Stimulated activated CD8-positive, alpha-beta memory T cell treated with anti-CD3 and anti-CD28 coated beads, Interleukin-7, amount 100 ng/mL, for 48 hours (primary cell): ENCODE results near the gene EPHA3.

Experiments
- DNase-seq, 2 donors: peaks; one replicate each; pipeline ENCODE4 v3.0.0-alpha.2; 2020; ENCODE audit warnings: low read depth in 1 of 2; ENCODE audit errors: extremely low read depth in 1 of 2

The EPHA3 gene

DNA sequence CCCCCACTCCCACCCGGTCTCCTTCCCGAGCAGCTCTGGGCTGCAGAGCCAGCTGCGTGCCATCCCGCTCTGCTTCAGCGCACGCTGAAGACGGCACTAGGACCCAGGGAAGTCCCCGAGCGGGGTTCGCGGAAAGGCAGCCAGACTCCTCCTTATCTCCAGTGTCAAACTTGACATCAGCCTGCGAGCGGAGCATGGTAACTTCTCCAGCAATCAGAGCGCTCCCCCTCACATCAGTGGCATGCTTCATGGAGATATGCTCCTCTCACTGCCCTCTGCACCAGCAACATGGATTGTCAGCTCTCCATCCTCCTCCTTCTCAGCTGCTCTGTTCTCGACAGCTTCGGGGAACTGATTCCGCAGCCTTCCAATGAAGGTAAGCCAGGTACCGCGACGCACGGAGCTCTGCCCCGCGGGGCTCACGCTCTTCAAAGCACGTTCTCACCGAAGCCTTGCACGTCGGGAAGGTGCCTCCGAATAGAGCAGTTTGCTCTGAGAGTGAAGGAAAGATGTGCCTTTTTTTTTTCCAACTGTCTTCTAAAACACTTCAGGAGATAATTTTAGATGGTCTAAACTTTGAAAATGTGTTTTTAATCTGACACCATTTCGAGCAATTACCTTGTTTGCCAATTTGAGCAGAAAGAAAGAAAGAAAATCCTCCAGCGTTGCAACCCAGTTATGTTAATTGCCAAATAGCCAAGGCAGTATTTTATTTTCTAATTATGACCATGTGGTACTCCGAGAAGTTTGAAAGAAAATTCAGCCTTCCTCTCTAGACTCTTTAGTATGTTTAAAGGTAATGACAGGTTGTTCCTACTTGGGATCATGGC is at the start of gene EPHA3:
Gene EPHA3, plus strand, starts transcription at position 161 of the 830 bp plus-strand sequence. Its CDS starts 128 bp downstream, at position 289.
- DNase-seq, result no peak

DNA sequence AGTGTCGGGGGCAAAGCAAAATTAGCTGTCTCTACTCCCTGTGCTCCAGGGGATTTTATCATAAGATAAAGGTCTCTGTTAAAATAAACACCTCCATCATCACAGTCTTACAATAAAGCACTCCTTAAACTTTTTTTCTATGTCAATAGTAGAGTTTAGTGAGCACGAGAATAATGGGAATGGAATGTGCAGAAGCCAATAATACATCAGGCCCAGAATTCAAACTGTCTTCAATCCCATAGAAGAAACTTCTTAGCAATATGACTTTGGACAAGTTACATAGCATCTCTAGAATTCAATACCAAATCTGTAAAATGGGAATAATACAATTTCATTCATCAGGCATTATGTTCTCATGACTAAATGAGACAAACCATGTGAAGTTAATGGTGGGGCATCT is 49.0 kb upstream of the EPHA3 start:
- no peak for DNase-seq

DNA sequence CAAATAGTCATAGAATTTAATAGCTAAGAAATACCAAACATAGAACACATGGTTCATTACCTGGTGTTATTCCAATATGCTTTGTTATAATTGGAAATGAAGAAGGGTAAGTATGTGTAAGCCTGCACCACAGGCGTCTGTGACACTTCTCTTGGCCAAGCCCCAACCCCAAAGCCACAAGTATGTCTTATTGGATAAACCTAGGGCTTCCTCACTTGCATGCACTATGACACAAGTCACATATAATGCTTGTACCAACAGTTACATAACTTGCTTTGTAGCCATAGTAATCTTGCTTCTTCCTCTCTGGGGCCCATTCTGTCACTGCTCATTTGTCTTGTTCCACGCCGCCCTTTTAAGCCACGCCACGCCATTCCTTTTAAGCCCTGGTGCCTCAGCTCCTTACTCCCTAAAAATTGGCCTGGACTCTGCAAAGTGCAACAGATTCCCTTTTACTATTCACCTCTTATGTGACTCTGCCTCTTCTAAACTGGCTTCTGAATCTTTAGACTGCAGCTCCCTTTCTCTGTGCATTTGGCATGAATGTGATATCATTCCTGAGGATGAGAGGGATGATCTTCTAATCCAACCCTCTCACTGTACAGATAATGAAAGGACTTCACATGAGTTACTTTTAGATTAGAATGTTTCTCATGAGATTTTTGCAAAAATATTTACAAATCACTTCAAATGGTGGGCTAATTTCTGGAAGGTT is 48.1 kb upstream of the EPHA3 start:
- DNase-seq, result no peak

DNA sequence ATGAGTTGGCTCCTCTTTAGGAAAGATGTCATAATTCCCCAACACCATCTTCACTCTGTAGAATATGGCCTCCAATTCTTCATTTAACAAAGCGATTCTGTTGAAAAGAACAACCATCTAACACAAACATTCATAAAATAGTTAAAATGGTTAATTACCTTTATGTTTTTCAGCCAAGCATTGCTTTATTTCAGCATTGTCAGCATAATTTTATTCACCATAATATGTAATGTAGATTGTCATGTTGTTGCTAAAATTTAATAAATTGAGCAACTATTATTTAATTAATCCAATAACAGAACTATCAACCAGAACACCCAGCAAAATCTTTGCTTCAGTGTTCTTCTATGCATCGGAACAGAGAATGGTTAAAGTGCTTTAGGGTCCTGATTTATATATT is 46.2 kb upstream of the EPHA3 start:
- DNase-seq, result no peak

DNA sequence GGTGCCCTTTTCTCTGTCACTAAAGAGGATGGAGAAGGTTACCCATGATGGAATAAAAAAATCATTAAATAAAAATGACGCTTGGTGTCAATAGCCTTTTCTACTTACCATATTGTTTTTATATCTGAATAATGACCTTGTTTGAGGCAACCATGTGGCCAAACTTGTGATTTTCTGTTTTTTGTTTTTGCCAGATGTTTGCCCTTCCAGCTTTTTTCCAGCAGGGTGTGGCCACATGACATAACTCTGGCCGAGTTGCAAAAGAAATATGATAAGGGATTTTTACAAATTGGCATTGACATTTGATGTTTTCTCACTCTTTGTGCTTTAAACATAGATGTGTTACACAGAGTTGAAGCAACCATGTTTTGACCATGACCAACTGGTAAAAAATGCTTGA is 39.7 kb upstream of the EPHA3 start:
- no peak for DNase-seq

DNA sequence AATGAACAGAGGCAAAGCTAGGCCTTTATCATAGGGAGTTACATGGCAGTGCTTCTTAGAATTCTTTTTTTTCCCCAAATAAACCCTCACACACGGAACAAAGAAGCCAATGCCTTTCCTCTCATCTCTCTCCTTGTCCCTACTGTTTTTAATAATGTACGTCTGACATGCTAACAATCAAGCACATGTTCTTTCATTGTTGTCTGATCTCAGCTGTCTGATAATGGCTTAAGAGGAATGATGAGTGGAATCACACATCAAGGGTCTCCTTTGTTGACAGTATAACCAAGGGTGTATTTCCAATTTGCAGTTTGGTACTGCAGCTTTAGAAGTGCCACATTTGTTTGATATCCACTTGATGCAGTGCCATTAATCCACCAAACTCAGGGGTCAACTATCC is 34.8 kb upstream of the EPHA3 start:
- no peak for DNase-seq

DNA sequence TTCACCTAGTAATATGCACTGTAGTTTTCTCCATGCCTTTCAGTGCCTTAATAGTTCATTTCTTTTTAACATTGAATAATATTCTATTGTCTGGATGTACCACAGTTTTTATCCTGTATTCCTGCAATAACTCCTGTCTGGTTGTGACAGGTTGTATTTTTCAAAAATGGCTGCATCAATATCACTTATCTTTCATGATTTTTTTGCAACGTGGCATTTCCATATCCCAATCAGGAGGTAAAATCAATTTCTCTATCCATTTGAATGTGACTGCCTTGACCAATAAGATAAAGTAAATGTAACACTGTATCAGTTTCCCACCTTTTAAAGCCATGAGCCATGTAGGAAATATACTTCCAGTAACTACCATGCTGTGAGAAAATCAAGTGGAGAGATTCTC is 27.5 kb upstream of the EPHA3 start:
- no peak for DNase-seq

DNA sequence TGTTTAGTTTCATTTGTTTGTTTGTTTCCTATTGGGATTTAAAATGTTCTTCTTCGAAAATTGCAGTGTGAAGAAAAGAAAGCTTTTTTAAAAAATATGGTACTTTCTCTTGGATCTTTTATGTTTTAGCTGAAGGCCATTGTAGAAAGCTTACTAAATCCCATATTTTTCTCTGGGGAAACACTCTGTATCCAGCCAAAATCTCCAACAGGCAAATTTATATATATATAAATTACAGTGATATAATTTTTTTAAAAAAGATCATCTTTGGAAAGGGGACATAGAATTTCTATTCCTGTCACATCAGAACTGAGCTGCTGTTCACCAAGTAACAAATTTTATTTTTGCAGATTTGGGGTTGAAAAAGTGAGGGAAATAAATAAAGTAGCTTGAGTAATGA is 19.6 kb upstream of the EPHA3 start:
- DNase-seq, result no peak

DNA sequence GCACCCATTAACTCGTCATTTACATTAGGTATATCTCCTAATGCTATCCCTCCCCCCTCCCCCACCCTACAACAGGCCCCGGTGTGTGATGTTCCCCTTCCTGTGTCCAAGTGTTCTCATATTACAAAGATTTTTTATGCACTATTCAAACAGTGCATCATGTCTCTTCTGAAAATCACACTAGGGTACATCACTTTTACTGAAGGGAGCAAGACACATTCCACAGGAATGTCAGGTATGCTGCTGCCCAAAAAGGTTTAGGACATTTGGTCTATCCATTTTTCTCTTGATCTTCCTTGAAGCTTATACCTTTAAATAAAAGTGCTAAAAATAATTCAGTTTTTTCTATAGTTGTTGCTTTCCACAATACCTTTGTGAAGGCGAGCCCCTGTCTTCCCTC is 9.2 kb upstream of the EPHA3 start:
- DNase-seq, result no peak

DNA sequence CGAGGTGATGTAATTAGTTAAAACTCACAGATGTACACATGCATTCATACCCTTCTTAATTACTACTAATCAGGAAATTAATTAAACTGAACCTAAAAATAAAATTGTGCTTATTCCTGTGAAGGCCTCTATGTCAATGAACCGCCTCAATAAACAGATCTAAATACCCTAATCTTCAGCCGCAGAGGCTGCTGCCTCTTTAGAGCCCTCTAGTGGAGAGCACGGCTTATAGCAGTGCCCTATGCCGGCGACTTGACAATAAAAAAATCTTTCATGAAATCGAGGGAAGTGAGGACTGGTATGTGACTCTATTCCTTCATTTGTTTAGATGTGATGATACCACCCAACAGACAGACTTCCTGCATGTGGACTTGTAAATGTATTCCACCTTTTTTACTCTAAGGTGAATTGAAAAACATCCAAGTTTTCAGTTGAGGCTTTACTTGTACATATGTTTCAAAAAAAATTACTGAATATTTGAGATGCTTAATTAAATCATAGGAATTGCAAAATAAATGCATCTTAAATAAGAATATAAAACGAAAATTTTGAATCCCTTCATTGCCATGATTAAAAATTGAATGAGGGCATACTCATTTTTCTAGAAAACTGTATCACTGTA is 8.3 kb upstream of the EPHA3 start:
- DNase-seq, result no peak

DNA sequence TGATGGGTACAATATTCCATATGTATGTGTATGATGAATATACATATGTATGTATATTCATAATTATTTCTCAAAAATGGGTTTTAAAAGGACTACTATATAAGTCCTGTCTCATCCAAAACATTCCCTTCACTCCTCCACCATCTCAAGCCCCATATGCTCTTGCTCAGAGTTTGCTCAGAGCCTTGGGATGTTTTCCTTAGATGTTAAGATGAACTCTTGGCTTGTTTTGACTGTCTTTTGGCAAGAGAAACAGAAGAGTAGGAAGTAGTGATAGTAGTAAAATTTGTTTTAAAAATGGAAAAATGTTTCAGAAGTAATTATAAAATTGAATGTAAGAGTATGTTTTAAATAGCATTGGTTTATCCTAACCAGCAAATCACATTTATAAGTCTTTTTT is 6.2 kb upstream of the EPHA3 start:
- no peak for DNase-seq

DNA sequence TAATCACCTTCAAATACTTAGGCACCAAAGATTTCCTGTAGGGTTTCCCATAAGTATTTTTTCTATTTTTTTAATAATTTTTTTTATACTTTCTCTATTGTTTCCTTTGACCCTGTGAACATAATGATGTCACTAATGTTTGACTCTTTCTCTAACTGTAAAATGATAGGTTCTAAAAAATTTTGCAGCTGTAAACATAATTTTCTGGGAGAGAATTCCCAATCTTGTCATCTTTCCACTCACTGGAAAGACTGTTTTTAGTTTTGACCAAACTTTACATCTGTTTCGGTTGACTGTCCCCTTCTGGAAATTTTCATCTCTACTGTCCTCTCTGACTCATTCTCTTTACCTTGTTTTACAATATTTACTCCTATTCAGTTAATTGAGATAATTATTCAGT is 5.5 kb upstream of the EPHA3 start:
- DNase-seq, result no peak

DNA sequence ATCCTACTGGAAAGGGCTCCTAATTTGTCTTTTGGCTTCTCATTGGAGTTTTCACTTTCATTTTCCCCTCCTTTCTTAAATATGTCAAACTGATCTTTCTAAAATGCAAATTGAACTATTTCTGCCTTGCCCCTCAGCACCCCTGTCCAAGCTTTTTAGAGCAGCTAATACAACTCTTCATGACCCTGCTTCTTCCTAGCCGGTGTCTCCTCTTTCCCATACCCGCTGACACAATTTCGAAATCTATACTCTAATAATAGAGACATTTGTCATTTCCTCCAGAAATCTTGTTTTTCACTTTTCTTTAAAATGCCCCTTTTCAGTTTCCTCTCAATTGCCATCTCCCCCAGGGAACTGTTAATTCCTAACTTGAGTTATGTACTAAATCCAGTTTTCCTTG is 2.9 kb upstream of the EPHA3 start:
- DNase-seq, result no peak

DNA sequence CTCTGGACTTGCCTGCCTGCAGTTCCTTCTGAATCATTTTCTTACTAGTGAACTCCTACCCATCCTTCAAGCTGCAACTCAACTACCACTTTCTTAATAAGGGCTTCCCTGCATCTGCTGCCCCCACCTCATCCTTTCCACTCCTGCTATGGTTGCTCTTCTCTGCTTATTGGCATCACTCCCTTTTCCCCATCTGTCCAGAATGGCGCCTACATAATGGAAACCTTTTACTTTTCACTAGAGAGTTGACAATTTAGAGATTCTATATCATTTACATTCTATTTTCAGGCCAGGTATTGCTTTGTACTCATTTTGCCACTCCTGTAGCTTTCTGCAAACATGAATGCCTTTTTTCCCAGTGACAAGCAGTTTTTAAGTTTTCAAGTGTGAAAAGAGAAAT is 1.9 kb upstream of the EPHA3 start:
- no peak for DNase-seq

DNA sequence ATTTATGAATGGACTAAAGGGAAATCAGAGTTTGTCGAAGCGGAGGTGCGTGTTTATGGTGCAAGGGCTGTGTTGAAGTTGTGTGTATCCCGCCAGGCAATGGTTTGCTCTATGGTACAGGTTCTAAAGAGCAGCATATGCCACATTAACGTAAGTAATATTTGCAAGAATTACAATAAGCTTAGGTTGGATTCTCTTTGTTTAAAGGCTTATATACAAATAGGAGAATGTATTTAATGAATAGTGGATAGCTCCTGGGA is 800 bp downstream of the EPHA3 start:
- no peak for DNase-seq

DNA sequence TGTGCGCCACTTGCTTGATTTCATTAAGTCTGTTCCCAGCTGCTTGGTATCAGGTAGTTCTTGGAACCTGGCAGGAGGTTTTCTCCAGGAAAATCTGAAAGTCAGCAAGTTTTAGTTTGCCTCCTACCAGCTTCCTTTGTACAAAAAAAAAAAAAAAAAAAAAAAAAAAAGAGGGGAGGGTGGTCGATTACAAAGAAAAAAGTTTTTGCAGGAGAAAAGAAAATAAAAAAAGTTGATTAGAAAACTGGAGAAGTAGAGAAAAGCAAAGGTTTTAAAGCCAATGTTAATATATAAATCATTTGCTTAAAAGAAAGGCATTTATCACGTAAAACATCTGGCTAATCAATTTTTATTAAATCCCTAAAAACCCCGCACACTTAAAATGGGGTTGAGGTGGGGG is 5.9 kb downstream of the EPHA3 start:
- no peak for DNase-seq

DNA sequence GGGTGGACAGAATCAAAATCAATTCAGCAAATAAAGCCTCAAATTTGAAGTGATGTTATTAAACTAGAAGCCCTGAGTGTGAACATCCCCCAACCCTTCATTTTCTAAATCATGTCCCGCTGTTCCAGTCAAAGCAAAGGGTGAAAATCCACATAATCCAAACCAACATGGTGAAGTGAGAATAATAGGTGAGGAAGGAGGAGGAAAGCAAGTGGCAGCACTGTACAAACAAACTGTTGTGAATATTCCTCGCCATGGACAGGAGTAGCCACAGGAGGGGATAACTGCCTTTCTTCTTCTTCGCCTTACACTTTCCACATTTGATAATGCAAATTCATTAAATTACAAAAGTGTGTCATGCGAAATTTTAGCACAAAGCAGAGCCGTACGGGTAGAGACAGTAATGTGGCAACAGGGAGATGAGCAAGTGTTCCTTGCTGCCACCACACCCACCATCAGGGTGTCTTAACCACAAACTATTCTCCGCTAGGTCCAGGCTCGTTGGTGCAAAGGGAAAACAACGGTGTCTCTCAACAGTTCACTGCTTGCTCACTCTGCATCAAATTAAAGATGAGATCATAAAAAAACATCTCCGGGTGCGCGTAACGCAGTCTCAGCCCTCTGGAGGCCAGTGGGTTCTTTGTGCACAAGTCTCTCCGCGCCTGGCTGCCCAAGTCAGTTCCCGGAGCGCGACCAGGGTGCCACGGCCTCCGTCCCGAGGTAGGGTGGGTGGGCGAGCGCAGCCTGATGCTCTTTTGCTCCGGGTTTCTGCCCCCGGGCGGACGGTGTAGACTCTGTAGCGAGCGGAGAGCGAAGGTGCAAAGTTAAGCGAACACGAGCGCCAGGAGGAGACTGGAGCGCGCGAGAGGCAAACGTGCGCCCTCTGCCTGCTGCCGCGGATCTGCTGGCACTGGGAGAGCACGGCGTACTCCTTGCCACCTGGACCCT is 6.7 kb downstream of the EPHA3 start:
- no peak for DNase-seq

DNA sequence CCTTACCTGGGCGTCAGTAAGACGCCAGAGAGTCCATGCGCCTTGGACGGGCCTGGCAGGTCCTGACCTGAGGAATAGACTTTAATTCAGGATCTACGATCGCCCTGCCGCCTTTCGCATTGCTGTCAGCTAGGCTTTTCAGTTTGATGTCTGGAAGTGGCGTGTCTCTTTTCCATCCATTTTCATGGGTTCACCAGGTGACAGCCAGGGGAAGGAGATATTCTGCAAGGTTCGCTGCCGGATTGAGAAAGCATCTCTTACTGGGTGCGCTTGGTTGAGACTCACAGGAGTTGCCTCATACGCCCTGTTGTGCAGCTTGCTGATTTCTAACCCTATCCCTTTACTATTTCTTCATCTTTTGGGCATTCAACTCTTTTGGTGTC is 7.4 kb downstream of the EPHA3 start:
- no peak for DNase-seq

DNA sequence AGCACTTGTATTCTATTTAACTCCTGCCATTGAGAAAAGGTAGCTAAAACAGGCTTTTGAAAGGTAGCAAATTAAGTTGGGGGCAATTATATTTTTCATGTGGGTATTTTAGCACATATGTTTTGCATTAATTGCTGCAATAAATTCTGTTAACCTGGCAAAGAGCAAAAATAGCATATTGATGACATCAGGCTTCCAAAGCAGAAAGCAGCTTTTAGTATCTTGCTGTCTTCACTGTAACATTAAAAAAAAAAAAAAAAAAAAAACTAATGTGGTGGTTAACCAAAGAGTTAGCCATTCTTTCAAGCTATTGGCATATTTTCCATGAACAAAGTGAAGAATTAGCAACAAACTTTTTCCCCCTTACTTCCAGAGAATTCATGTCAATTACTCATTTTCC is 9.1 kb downstream of the EPHA3 start:
- DNase-seq, result no peak

DNA sequence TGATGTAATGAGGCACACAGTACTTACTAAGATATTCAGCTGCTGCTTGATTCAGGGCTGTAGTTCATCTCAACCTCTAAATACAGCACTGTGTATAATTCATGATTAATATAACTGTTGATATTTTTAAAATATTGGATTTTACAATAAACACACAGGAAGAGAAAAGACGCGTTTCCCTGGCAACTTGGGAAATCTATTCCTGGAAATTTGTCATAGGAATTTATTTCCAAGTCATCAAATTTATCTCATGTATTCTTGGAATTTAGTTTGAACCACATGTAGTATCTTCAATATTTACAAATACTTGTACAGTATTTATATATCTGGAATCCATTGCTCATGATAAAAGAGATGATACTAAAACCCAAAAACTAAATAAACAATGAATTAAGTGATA is 30.6 kb downstream of the EPHA3 start:
- DNase-seq, result no peak

DNA sequence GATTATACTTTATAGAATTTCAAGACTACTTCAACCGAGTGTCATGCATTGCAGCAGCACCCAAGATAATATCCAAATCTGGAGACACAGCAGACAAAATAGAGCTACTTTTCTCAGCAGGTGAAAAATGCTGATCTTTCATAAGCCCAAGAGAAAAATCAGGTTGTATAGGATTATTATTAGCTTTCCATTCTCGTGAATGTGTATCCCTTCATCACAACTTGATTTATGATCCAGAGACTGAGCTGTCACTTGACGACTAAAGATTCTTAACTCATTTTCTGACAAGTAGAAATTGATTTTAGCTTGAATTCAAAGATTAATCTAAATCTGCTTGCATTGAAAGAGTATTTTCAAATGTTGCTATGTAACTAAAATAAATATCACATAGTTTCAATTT is 32.4 kb downstream of the EPHA3 start:
- no peak for DNase-seq
